A549 treated with DMSO at 1 μM for 4 hours (cell line): Measurements from ENCODE around the gene FZD2. TPM values are rescaled to one million over a fixed set of nuclear protein-coding genes. Genes with fewer than 3 reads are reported as not detected.

Source experiments
- total RNA-seq: library from RNA; stranded (reverse); fragments of 200-300 nt; extraction: Qiagen RNA extraction; gene quantifications from 5 replicates; pipeline ENCODE4 v1.2.3, GENCODE V29; 2022; ENCODE audit warnings: low read depth

FZD2 gene
- 31.5 to 46.5 TPM (median 38.7 TPM) in 5 replicates for total RNA-seq

DNA sequence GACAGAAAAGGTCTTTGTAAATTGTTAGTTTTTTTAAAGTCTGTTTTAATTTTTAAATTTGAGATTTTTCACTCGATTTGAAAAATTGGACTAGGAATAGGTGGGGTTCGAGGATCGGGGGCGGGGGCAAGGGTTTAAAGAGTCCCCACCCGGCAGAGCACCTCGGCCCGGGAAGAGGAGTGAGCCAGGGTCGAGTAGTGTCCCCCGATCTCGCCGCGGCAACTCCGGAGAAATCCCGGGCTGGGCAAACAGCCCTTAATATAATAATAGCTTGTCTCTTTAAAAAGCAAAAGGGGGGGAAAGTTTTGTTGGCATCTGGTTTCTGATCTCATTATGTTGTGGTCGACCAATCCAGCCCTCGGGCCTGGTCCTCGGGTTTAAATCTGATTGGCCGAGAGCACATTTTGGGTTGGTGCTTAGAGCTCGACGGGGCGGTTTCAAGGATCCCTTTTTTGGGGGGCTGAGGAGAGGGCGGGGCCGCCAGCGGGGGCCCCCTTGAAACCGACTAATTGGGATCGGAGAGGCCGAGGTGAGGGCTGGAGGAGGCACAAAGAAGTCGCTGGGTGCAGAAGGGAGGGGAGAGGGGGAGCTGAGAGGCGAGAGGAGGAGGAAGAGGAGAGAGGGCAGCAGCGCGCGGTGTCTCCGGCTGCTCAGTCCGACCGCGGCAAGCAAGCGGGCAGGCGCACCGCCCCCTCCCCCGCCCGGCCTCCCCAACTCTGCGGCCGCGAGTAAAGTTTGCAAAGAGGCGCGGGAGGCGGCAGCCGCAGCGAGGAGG, at the start of gene FZD2:
FZD2 (plus strand) TSS at position 653 of the 775 bp plus-strand sequence. CDS start 205 bp downstream, outside the sequence.

Other genes starting within 250 kb of the FZD2 start
- 0.18 to 0.71 TPM (median 0.69 TPM) in 5 replicates for gene RUNDC3A, start 248.9 kb upstream of the FZD2 start, total RNA-seq
- gene SLC25A39, start 232.7 kb upstream of the FZD2 start, total RNA-seq = 163 to 221 TPM (median 189 TPM) in 5 replicates
- gene GRN, start 212.2 kb upstream of the FZD2 start, total RNA-seq = 214 to 235 TPM (median 233 TPM) in 5 replicates
- 2.6 to 4.8 TPM (median 3.8 TPM) in 5 replicates for gene FAM171A2, start 193.6 kb upstream of the FZD2 start, total RNA-seq
- 1.3 to 1.8 TPM (median 1.5 TPM) in 5 replicates for gene ITGA2B, start 167.8 kb upstream of the FZD2 start, total RNA-seq
- 20.4 to 24.5 TPM (median 24.2 TPM) in 5 replicates for gene GPATCH8, start 54.1 kb upstream of the FZD2 start, total RNA-seq
- gene MEIOC, start 99.0 kb downstream of the FZD2 start, total RNA-seq = 2.0 to 4.7 TPM (median 3.6 TPM) in 5 replicates
- 27.6 to 35.2 TPM (median 31.4 TPM) in 5 replicates for gene CCDC43, start 132.3 kb downstream of the FZD2 start, total RNA-seq
- 26.8 to 31.8 TPM (median 28.9 TPM) in 5 replicates for gene DBF4B, start 151.2 kb downstream of the FZD2 start, total RNA-seq
- 1.9 to 2.7 TPM (median 2.1 TPM) in 5 replicates for gene ADAM11, start 201.5 kb downstream of the FZD2 start, total RNA-seq